GM18520 (cell line): ENCODE measurements around the gene MAPK8IP1.
A peak's percentile ranks its signal among the peaks of the same experiment; 100 is the strongest.

ENCODE experiments used
- ATAC-seq: cut with Tn5 transposase; IDR thresholded peaks from one replicate; pipeline ENCODE4 v1.9.1; 2021; ENCODE audit not compliant: unreplicated experiment

Gene MAPK8IP1

DNA sequence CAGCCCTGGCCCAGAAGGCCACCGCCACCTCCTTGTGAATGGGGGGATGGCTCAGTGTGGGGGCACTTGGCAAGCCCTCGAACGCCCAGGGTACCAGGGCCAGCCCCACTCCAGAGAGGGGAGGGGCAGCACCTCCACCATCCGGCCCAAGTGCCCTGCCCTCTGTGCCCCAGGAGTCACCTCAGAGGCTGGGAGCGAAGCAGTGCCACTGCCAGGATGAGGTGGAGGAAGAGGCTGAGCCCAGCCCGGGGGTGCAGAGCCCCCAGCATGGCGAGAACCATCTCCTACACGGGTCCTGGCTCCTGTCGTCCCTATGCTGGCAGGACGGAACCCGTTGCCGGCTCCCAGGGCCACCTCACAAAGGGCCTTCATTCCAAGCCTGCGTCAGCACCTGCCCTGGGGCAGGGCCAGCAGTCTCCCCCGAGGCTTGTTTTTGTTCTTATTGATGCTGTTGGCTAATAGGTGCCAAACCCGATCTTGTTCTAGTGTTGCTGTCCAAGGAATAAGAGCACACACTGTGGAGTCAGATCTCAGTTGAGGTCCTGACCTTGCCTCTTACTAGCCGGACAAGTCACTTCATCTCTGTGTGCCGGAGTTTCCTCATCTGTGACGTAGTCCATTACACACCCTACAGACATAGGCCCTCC lies 21.6 kb downstream of the MAPK8IP1 start, which contains the start of gene FREY1:
TSS of gene FREY1 (minus strand) at position 307 of the 647 bp plus-strand sequence. CDS start at position 281, 26 bp downstream.
- ATAC-seq = no peak

DNA sequence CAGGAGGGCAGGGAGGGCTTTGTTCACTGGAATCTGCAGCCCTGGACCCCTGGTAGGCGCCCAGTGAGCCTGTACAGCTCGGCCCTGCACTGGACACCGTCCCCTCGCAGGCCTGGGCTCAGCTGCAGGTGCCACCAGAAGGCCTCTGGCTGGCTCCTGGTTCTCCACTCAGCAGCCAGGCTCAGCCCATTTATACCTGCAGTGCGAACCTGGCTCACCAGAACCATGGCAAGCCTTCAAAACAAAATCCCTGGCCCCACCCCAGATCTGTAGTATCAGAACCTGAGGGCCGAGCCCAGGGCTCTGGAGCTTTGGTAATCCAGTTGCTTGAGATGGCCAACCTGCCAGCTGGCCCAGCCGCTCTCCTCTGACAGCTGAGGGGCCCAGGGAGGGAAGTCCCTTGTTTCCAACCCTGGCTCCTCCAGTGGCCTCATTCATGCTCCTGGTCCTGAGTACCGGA lies 22.5 kb downstream of the MAPK8IP1 start:
- ATAC-seq = no peak

DNA sequence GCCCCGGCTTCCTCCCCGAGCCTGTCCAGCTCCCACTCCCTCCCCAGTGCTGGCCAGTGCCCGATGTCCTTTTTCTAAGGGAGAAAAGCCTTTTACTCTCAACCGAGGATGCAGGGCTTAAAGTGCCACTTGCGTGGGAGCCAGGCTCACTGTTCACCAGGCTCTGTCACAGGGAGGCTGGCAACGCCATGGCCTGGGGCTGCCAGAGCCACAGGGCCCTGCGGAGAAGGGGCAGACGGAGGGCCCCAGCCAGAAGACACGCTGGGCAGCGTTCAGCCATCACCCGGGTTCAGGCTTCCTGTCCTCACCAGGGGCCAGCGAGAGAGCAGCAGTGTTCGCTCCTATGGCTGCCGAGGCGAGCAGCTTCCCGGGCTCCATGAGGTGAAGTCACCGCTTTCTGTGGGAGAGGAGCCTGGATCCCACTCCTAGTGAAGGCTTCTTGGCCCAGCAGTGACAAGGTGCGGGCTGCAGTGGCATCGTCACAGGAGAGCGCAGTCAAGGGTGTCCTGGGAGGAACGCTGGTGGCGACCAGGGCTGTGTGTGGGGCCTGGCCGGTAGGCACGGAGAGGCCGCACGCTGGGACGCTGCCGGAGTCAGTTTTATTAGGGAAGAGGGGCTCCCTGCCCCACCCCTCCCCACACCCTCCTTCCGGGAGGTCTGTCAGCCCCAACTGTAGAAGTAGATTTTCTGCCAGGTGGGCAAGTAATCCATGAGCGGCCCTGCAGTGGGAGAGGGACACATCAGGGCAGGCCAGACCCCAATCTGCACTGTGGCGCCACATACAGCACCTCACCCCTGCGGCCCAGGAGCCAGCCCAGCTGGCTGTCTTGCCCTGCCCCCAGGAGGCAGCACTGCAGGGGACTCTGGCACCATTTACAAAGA lies 24.4 kb downstream of the MAPK8IP1 start:
- ATAC-seq = no peak

- ATAC-seq = no peak
These were observed 25.2 kb downstream of the MAPK8IP1 start for GRCh38 chr11:45910623-45911022.

GRCh38 chr11:45913514-45913913 lies 28.1 kb downstream of the MAPK8IP1 start:
- ATAC-seq = no peak

GRCh38 chr11:45913942-45914635 lies 28.6 kb downstream of the MAPK8IP1 start:
- ATAC-seq = no peak

DNA sequence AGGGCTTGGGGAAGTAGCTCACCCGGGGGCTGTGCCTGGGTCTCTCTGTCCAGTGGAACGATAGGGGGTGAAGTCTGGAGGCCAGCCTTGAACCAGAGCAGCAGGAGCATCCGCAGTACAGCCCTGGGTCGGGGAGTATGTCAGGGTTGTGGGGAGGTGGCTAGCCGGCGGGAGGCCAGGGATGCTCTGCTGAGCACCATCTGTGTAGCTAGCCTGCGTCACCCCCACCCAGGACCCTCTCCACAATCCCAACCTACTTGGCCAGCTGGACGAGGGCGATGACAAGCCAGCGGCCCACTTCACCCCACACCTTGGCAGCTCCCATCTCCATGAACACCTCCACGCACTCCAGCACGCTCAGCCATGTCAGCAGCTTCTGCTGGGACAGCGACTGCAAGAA lies 30.0 kb downstream of the MAPK8IP1 start:
- no peak for ATAC-seq

- no peak for ATAC-seq
These were observed 31.8 kb downstream of the MAPK8IP1 start for GRCh38 chr11:45917286-45917622.

DNA sequence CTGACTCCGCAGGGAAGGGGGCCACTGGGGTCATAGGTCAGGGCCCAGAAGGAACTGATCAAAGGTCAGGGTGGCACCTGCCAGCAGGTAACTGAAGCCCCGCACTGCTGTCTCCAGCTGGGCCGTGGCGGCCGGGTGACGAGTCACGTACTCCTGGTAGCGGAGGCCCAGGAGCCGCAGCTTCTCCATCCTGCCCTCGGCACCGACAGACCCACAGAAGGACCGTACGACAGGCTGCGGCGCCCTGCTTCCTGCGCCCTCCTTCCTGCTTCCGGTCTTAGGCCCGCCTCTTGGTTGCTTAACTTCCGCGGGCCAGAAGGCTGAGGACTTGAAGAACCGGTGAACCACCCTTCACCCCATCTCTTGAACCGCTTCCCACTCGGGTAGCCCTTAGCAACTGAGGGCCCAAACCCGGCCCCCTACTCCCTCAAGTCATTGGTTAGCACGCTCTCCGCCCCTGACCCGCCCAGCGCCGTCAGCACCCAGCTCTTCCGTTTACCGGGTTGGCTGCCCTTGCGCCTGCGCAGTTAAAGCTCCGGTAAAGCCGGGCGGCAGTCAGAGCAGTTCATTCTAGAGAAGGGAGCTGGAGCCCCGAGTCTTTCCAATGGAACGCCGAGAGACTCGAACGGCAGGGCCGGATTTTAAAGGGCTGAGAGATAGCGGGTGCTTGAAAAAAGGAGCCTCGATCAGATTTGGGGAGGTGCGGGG lies 32.3 kb downstream of the MAPK8IP1 start, which contains the start of gene PEX16:
TSS of gene PEX16 (minus strand) at position 255 of the 708 bp plus-strand sequence. CDS start at position 189, 66 bp downstream.
- ATAC-seq = peak; percentile 87

DNA sequence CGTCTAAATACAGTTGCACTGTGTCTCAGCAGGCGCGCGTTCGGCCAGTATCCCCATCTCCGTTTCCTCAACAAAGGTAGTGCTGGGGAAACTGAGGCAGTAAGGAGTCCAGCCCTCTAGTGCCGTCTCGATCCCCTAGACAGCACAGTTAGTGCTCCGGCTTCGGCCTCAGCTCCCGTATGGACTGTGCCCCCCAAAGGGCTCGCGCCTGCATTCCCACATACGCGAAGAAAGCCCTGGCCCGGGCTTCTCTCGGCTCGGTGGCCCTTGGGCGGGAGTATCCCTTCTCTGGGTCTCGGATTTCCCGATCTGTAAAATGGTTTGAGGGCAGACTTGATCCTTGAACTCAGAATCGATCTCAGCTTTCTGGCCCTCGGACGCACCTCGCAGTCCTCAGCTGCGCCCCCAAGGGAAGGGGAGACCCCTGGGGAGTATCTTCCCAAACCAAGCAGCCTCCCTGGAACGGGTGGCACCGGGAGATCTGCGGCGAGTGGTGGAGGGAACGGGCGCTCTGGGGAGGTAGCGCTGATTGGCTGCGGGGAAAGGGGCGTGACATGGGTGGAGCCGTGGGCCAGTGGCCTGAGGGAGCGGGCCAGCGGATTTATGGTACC lies 33.0 kb downstream of the MAPK8IP1 start:
- ATAC-seq = peak; percentile 22

DNA sequence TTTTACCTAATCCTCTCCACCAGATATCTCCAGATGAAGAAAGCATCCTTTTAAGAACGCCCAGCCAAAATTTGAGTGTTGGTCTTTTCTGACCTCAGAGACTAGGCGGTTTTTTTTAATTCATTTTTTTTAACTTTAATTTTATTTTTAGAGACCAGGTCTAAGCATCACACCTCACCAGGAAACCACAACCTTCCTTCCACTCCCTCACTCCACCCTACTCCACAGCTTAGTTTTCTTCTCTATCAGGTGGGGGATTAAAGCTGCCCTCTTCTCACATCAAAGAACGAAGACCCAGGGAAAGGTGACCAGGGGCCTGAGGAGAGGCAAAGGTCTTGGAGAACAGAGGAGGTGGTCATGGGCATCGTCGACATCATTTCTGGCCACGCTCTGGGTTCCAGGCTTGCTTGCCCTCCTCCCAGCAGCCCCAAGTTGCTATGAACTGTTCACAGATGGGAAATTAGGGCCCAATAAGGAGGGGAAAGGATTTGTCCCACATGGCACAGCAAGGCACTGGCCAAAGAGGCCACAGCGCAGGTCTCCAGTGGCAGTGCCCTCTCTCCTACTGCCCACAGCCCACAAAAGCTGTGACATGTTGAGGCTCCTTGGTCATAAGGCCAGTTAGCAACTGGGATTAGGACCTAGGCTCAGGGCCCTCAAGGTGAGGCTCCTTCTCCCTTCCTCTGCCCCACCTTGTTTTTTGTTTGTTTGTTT lies 33.7 kb downstream of the MAPK8IP1 start:
- ATAC-seq = no peak

DNA sequence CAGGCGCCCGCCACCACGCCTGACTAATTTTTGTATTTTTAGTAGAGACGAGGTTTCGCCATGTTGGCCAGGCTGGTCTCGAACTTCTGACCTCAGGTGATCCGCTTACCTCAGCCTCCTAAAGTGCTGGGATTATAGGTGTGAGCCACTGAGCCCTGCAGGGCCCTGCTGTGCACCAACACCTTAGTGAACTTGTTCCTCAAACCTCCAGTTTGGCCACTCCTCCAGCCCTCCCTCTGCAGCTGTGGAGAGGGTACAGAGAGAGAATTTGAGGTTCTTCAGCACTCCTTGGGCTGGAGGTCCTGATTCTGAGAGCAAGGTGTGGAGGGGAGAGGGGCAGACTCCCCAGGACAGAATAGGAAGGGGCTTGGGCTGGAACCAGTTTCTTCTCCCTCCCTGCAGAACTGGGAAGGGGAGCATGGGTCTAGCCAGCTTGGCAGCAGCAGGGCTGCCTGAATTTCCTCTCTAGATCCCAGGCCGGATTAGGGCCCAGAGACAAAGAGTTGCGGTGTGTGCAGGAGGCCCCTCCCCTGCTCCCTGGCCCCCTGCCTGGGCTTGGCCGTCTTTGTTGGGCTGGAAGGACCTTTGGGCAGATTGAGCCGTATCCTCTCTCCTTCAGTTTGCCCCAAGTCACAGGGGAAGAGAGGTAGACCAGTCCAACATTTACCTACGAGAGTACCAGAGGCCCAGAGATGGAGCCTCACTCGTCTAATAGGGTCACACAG lies 34.5 kb downstream of the MAPK8IP1 start:
- ATAC-seq = no peak

GRCh38 chr11:45920531-45921477 lies 35.4 kb downstream of the MAPK8IP1 start:
- ATAC-seq = no peak

GRCh38 chr11:45921561-45922424 lies 36.3 kb downstream of the MAPK8IP1 start:
- no peak for ATAC-seq

GRCh38 chr11:45922425-45923082 lies 37.1 kb downstream of the MAPK8IP1 start, which contains the start of gene LARGE2:
TSS of gene LARGE2 (plus strand) at chr11:45922656. CDS start at chr11:45922883, 227 bp downstream.
- no peak for ATAC-seq
